HepG2 (cell line): Measurements from ENCODE around the gene ADGRG1. TPM values are rescaled to one million over a fixed set of nuclear protein-coding genes. Genes with fewer than 3 reads are reported as not detected.

Source experiments
- ARID2 ChIP-seq: sonication (generic); formaldehyde crosslinking; IDR thresholded peaks from 2 replicates; pipeline ENCODE4 v1.8.1; 2022; ENCODE audit warnings: mild to moderate bottlenecking, missing genetic modification reagents, borderline replicate concordance
- BORCS8-MEF2B ChIP-seq: sonication (generic); formaldehyde crosslinking; IDR thresholded peaks from 2 replicates; pipeline ENCODE4 v1.8.0; 2022; ENCODE audit warnings: mild to moderate bottlenecking, missing genetic modification reagents
- FOXM1 ChIP-seq: sonication (generic); formaldehyde crosslinking; IDR thresholded peaks from 2 replicates; pipeline ENCODE4 v1.5.0; 2020; ENCODE audit warnings: missing genetic modification reagents
- GATA4 ChIP-seq: sonication (generic); IDR thresholded peaks from 2 replicates; pipeline ENCODE4 v1.6.1; 2016; ENCODE audit warnings: antibody characterized with exemption, low read depth, borderline replicate concordance
- HNRNPLL ChIP-seq: fragments of 200-400 bp; formaldehyde crosslinking; IDR thresholded peaks from 2 replicates; pipeline ENCODE4 v1.6.1; 2017; ENCODE audit warnings: mild to moderate bottlenecking, low read depth, low read length; ENCODE audit not compliant: poor library complexity, severe bottlenecking
- KAT7 ChIP-seq: IDR thresholded peaks from 2 replicates; pipeline ENCODE4 v1.6.1; 2018; ENCODE audit warnings: borderline replicate concordance, missing compliant biosample characterization
- KAT8 ChIP-seq: IDR thresholded peaks from 2 replicates; pipeline ENCODE4 v1.6.1; 2016; ENCODE audit warnings: missing genetic modification reagents, missing compliant biosample characterization
- NCOA1 ChIP-seq: sonication (generic); formaldehyde crosslinking; IDR thresholded peaks from 2 replicates; pipeline ENCODE4 v1.9.0; 2021; ENCODE audit warnings: missing genetic modification reagents
- NFE2L1 ChIP-seq: sonication (generic); formaldehyde crosslinking; IDR thresholded peaks from 2 replicates; pipeline ENCODE4 v1.4.0; 2020; ENCODE audit warnings: missing genetic modification reagents, mild to moderate bottlenecking, borderline replicate concordance
- NONO ChIP-seq, 2 experiments: fragments of 450-650 bp in 1 of 2; sonication (generic) in 1 of 2; formaldehyde crosslinking in 1 of 2; IDR thresholded peaks in 1 of 2; conservative IDR thresholded peaks in 1 of 2; 2 replicates each; pipeline versions ENCODE4 v1.6.1 to v1.8.0; 2017 to 2022; ENCODE audit warnings: mild to moderate bottlenecking in 1 of 2, missing genetic modification reagents in 1 of 2, moderate library complexity in 1 of 2
- TBX2 ChIP-seq: sonication (generic); formaldehyde crosslinking; IDR thresholded peaks from 2 replicates; pipeline ENCODE4 v1.5.0; 2020; ENCODE audit warnings: missing genetic modification reagents, mild to moderate bottlenecking, borderline replicate concordance
- ZFP41 ChIP-seq: sonication (generic); formaldehyde crosslinking; IDR thresholded peaks from 2 replicates; pipeline ENCODE4 v1.4.0; 2020; ENCODE audit warnings: mild to moderate bottlenecking, missing genetic modification reagents, borderline replicate concordance
- ZMYM2 ChIP-seq: sonication (generic); formaldehyde crosslinking; IDR thresholded peaks from 2 replicates; pipeline ENCODE4 v1.8.0; 2022; ENCODE audit warnings: mild to moderate bottlenecking, missing genetic modification reagents
- ZNF101 ChIP-seq: sonication (generic); formaldehyde crosslinking; IDR thresholded peaks from 2 replicates; pipeline ENCODE4 v1.4.0; 2020; ENCODE audit warnings: mild to moderate bottlenecking, low read depth, missing genetic modification reagents, borderline replicate concordance
- ZNF234 ChIP-seq: sonication (generic); formaldehyde crosslinking; conservative IDR thresholded peaks from 2 replicates; pipeline ENCODE4 v1.5.1; 2020; ENCODE audit warnings: mild to moderate bottlenecking, missing genetic modification reagents
- ZNF256 ChIP-seq: sonication (generic); formaldehyde crosslinking; conservative IDR thresholded peaks from 2 replicates; pipeline ENCODE4 v1.4.0; 2020; ENCODE audit warnings: missing genetic modification reagents
- ZNF44 ChIP-seq: sonication (generic); formaldehyde crosslinking; IDR thresholded peaks from 2 replicates; pipeline ENCODE4 v1.5.1; 2020; ENCODE audit warnings: mild to moderate bottlenecking, missing genetic modification reagents
- ZNF468 ChIP-seq: sonication (generic); formaldehyde crosslinking; IDR thresholded peaks from 2 replicates; pipeline ENCODE4 v1.8.0; 2022; ENCODE audit warnings: mild to moderate bottlenecking, moderate library complexity, missing genetic modification reagents
- ZNF552 ChIP-seq: sonication (generic); formaldehyde crosslinking; IDR thresholded peaks from 2 replicates; pipeline ENCODE4 v1.9.0; 2022; ENCODE audit warnings: missing genetic modification reagents, mild to moderate bottlenecking, borderline replicate concordance
- ZNF777 ChIP-seq: sonication (generic); formaldehyde crosslinking; IDR thresholded peaks from 2 replicates; pipeline ENCODE4 v1.4.0; 2020; ENCODE audit warnings: missing genetic modification reagents
- polyA plus RNA-seq, 8 experiments: library from polyadenylated mRNA; depleted of rRNA in 3 of 8; stranded (reverse) in 7 of 8; unstranded in 1 of 8; fragments of >200 nt; fragmentation: Illumina TruSeq in 4 of 8; extraction: Trizol in 4 of 8; gene quantifications; 2 replicates each; pipeline versions ENCODE4 v1.2.1 to v1.2.3, GENCODE V29; 2011 to 2016; ENCODE audit warnings: low read depth in 4 of 8, missing spikeins in 1 of 8, mixed read lengths in 1 of 8; ENCODE audit not compliant: insufficient read depth in 1 of 8
- total RNA-seq, 5 experiments: library from RNA; depleted of rRNA; stranded (reverse); fragments of >200 nt; fragmentation: Illumina TruSeq; extraction: Trizol; gene quantifications; 2 replicates each; pipeline ENCODE4 v1.2.3, GENCODE V29; 2016; ENCODE audit warnings: low read depth in 1 of 5
- TF ChIP-seq, protein P1 (sequence below): sonication (generic); formaldehyde crosslinking; IDR thresholded peaks from 2 replicates; pipeline ENCODE4 v1.5.1; 2020; ENCODE audit warnings: mild to moderate bottlenecking, missing genetic modification reagents, moderate library complexity
- TF ChIP-seq, protein P2 (sequence below): sonication (generic); formaldehyde crosslinking; IDR thresholded peaks from 2 replicates; pipeline ENCODE4 v1.8.0; 2022; ENCODE audit warnings: missing genetic modification reagents, mild to moderate bottlenecking, borderline replicate concordance
- TF ChIP-seq, protein P3 (sequence below): sonication (generic); formaldehyde crosslinking; IDR thresholded peaks from 2 replicates; pipeline ENCODE4 v1.9.0; 2021; ENCODE audit warnings: missing genetic modification reagents, borderline replicate concordance

Gene ADGRG1
- total and polyA plus RNA-seq, 2 of the 13 experiments (the other 11 are each of a cell fraction or from before 2014, with no cell fraction given) = 2.7 to 5.9 TPM

DNA sequence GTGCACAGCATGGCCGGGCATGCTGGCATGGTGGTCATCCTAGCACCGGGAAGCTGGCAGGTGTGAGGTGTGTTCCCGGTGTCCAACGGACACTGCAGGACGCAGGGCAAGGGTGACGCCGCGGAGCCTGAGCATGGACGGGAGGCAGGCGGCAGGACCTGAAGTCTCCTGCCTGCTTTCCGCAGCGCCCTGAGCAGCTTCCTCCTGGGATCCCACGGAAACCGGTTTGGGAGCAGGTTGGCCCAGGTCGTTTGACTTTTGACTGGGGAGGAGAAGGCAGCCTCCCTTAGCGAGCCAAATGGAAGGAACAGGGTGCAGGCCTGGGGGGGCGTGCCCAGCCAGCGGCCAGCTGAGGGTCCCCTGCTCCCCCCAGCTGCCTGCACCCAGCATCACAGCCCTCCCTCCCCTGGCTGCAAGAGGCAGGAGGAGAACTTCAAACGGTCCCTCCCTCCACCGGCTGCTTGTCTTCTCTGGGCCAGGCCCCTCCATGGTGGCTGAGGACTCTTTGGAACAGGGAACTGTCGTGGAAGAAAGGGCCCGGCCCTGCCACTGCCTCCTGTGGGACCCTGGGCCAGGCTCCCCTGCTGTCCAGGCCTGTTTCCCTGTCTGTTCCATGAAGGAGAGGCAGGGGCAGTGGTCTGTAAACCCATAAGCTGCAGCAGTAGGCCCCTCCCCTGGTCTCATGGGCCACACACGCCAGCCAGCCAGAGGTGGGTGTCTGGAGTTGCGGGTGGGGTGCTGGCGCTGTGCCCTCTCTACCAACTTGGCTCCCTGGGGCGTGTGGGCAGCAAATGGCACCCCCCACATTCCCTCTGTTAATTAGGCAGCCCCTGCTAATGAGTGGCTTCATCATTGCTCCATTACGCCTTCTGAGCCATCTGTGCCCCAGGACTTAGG is 7.8 kb upstream of the ADGRG1 start (continued):
- TF ChIP-seq, protein P1, sequence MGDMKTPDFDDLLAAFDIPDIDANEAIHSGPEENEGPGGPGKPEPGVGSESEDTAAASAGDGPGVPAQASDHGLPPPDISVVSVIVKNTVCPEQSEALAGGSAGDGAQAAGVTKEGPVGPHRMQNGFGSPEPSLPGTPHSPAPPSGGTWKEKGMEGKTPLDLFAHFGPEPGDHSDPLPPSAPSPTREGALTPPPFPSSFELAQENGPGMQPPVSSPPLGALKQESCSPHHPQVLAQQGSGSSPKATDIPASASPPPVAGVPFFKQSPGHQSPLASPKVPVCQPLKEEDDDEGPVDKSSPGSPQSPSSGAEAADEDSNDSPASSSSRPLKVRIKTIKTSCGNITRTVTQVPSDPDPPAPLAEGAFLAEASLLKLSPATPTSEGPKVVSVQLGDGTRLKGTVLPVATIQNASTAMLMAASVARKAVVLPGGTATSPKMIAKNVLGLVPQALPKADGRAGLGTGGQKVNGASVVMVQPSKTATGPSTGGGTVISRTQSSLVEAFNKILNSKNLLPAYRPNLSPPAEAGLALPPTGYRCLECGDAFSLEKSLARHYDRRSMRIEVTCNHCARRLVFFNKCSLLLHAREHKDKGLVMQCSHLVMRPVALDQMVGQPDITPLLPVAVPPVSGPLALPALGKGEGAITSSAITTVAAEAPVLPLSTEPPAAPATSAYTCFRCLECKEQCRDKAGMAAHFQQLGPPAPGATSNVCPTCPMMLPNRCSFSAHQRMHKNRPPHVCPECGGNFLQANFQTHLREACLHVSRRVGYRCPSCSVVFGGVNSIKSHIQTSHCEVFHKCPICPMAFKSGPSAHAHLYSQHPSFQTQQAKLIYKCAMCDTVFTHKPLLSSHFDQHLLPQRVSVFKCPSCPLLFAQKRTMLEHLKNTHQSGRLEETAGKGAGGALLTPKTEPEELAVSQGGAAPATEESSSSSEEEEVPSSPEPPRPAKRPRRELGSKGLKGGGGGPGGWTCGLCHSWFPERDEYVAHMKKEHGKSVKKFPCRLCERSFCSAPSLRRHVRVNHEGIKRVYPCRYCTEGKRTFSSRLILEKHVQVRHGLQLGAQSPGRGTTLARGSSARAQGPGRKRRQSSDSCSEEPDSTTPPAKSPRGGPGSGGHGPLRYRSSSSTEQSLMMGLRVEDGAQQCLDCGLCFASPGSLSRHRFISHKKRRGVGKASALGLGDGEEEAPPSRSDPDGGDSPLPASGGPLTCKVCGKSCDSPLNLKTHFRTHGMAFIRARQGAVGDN = peak; percentile 68; the same call in 1 of the 2 replicates
- TF ChIP-seq TBX2 (CRISPR knock-in tag) = no peak
- 0 out of 2 replicates have a peak, but pooled peaks have one; percentile 71 for TF ChIP-seq ARID2
- TF ChIP-seq ZNF101 (CRISPR knock-in tag) = no peak
- no peak; the same call in 1 of the 2 replicates for TF ChIP-seq BORCS8-MEF2B (CRISPR knock-in tag)
- no peak for TF ChIP-seq GATA4
- no peak for TF ChIP-seq FOXM1
- no peak for TF ChIP-seq NONO (IDR thresholded peaks at IDR 0.05)
- no peak for TF ChIP-seq NONO (CRISPR knock-in tag; conservative IDR thresholded peaks at IDR 0.05)
- 0 out of 2 replicates have a peak, but pooled peaks have one; percentile 26 for TF ChIP-seq ZNF44 (CRISPR knock-in tag)
- TF ChIP-seq ZFP41 (CRISPR knock-in tag) = no peak
- TF ChIP-seq ZNF777 (CRISPR knock-in tag) = peak; percentile 43; the same call in 1 of the 2 replicates
- TF ChIP-seq ZNF234 (CRISPR knock-in tag) = no peak
- TF ChIP-seq, protein P2, sequence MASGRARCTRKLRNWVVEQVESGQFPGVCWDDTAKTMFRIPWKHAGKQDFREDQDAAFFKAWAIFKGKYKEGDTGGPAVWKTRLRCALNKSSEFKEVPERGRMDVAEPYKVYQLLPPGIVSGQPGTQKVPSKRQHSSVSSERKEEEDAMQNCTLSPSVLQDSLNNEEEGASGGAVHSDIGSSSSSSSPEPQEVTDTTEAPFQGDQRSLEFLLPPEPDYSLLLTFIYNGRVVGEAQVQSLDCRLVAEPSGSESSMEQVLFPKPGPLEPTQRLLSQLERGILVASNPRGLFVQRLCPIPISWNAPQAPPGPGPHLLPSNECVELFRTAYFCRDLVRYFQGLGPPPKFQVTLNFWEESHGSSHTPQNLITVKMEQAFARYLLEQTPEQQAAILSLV = 0 out of 2 replicates have a peak, but pooled peaks have one; percentile 38
- TF ChIP-seq HNRNPLL = no peak
- TF ChIP-seq KAT8 = no peak
- no peak for TF ChIP-seq ZNF256 (CRISPR knock-in tag)
- no peak for TF ChIP-seq NCOA1 (CRISPR knock-in tag)
- TF ChIP-seq, protein P3, sequence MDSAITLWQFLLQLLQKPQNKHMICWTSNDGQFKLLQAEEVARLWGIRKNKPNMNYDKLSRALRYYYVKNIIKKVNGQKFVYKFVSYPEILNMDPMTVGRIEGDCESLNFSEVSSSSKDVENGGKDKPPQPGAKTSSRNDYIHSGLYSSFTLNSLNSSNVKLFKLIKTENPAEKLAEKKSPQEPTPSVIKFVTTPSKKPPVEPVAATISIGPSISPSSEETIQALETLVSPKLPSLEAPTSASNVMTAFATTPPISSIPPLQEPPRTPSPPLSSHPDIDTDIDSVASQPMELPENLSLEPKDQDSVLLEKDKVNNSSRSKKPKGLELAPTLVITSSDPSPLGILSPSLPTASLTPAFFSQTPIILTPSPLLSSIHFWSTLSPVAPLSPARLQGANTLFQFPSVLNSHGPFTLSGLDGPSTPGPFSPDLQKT = no peak
- TF ChIP-seq ZMYM2 (CRISPR knock-in tag) = no peak
- no peak for TF ChIP-seq NFE2L1 (CRISPR knock-in tag)
- TF ChIP-seq KAT7 (CRISPR knock-in tag) = no peak
- TF ChIP-seq ZNF552 = peak; percentile 67; the same call in 1 of the 2 replicates
- TF ChIP-seq ZNF468 (CRISPR knock-in tag) = no peak
